HG03097 (cell line): ENCODE data around the gene ANKRD10.
A peak's percentile ranks its signal among the peaks of the same experiment; 100 is the strongest.

Experiments used
- ATAC-seq: cut with Tn5 transposase; IDR thresholded peaks from one replicate; pipeline ENCODE4 v1.9.1; 2021; ENCODE audit not compliant: unreplicated experiment, low FRiP score

Gene ANKRD10

DNA sequence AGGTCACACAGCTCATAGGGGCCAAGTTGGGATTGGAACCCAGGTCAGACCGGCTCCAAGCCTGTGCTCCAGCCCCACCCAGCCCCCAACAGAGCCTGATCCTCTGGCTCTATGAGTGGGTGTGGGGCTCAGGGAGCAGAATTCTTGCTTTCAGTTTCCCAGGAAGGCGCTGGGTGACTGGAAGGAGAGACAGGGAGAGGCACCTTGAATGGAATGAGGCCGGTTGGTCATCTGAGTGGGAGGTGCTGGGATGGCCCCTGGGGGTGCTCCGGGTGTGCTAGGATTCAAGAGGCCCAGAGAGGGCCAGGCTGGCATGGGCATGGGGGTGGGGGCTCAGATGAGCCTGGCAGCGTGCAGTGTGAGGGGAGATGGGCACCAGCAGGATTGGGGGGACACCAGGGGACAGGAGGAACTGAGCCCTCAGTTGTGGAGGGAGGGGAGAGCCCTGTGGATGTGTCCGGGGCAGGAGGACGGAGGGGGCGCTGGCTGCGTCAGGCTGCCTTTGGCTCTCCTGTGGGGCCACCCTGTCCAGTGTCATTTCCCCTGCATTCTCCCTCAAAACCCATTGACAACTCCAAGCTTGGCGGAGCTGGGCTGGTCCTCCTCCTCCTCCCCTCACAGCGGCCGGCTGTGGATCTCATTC lies 31.2 kb upstream of the ANKRD10 start:
- ATAC-seq = no peak

DNA sequence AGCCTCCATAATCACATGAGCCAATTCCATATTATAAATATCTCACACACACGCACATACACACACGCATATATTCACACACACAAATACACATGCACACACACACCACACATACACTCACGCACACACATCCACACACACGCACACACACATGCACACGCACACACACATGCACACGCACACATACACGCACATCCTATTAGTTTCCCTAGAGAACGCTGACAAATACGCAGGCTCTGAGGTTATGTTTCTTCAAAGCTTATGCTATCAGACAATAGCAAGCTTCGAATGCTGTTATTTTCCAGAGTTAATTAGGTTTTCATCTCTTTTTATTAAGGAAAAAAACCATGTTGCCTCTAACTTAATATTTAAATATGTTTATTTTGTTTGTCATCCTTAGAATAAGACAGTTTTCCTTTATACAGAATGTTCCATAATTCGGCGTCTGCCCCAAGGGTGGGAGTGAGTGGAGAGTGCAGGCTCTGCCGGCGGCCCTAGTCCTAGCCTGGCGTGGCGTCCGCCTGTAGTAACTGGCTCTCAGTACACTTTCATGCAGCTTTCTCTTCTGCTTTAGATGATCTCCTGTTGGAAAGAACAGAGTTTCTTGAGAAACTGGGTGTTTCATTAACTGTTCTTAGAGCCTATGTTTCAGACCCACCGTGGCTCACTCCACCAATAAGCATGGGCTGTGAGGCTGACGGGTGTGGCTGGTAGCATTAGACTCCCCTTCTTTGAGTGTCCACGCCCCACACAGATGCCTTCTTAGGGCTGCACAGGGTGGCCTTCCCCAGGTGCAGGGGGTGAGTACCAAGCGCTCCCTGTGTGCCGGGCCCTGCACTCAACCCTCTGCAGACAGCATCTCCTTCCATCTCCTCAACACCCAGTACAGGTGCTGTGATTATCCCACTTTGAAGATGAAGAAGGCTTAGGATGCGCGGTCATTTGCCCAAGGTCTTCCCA lies 30.4 kb upstream of the ANKRD10 start:
- ATAC-seq = no peak

DNA sequence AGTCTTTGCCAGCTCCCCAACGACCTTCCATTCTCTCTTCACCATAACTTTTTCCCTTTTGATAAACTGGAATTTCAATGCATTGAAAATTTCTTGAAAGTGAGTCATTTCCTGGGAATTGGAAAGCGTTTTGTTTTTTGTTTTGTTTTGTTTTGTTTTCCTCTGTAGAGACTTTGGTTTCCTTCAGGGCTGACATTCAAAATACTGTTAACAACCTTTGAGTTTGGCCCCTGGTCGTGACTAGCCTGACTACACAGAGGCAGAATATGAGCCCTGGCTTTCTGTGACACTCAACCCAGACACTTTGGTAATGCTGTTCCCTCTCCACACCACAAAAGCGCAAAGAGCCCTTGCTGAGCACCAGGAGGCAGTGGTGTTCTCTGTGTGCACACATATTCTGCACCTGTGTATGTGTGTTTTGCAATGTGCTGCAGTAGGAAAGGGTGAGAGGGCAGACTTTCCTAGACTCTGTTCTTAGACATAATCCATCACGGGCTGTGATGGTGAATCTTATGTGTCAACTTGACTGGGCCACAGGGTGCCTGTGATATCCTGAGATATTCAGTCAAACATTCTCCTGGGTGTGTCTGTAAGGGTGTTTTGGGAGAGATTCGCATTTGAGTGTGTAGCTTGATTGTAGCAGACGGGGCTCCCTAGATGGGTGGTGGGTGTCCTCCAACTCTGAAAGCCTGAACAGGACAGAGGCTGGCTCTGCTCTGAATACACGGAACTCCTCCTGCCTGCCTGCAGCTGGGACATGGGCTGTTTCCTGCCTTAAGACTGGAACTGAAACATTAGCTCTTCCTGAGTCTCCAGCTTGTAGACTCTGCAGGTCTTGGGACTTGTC lies 29.5 kb upstream of the ANKRD10 start:
- ATAC-seq = no peak

DNA sequence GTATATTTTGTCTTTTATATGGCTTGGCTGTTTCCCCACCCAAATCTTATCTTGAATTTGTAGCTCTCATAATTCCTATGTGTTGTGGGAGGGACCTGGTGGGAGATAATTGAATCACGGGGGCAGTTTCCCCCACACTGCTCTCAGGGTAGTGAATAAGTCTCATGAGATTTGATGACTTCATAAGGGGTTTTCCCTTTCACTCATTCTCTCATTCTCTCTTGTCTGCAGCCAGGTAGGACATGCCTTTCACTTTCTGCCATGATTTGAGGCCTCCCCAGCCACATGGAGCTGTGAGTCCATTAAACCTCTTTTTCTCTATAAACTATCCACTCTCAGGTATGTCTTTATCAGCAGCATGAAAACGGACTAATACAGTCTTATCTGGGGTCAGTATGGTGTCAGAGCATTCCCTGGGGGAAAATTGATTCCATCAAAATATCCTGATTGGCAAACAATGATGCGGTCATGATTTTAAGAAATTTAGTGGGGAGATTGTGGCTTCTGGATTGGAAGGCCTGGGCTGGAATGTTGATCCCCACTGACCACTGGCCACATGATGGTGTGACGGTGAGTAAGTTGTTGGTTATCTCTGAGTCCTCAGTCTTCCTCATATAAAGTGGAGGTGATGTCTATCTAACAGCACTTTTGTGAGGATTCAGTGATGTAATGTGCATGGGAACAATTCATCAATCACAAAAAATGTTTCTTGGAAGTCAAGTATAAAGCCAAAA lies 27.5 kb upstream of the ANKRD10 start:
- ATAC-seq = peak; percentile 44

DNA sequence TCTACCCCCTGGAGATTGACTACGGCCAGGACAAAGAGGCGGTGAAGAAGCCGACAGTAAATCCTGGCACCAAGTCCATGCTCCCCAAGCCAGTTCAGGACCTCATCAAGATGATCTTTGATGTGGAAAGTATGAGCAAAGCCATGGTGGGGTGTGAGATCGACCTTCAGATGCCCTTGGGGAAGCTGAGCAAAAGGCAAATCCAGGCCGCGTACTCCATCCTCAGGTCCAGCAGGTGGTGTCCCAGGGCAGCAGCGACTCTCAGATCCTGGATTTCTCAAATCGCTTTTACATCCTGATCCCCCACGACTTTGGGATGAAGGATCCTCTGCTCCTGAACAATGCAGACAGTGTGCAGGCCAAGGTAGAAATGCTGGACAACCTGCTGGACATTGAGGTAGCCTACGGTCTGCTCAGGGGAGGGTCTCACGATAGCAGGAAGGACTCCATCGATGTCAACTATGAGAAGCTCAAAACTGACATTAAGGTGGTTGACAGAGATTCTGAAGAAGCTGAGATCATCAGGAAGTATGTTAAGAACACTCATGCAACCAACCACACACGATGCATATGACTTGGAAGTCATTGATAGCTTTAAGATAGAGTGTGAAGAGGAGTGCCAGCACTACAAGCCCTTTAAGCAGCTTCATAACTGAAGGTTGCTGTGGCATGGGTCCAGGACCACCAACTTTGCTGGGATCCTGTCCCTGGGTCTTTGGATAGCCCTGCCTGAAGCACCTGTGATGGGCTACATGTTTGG lies 24.0 kb upstream of the ANKRD10 start:
- no peak for ATAC-seq

DNA sequence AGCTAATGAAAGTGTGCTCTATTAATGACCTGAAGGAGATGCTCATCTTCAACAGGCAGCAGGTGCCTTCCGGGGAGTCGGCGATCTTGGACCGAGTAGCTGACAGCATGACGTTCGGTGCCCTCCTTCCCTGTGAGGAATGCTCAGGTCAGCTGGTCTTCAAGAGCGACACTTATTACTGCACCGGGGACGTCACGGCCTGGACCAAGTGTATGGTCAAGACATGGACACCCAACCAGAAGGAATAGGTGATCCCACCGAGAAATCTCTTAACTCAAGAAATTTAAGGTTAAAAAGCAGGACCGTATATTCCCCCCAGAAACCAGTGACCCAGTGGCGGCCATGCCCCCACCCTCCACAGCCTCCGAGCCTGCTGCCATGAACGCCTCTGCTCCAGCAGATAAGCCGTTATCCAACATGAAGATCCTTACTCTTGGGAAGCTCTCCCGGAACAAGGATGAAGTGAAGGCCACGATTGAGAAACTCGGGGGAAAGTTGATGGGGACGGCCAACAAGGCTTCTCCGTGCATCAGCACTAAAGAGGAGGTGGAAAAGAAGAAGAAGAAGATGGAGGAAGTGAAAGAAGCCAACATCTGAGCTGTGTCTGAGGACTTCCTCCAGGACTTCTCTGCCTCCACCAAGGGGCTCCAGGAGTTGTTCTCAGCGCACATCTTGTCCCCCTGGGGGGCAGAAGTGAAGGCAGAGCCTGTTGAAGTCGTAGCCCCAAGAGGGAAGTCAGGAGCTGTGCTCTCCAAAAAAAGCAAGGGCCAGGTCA lies 22.8 kb upstream of the ANKRD10 start:
- ATAC-seq = no peak

DNA sequence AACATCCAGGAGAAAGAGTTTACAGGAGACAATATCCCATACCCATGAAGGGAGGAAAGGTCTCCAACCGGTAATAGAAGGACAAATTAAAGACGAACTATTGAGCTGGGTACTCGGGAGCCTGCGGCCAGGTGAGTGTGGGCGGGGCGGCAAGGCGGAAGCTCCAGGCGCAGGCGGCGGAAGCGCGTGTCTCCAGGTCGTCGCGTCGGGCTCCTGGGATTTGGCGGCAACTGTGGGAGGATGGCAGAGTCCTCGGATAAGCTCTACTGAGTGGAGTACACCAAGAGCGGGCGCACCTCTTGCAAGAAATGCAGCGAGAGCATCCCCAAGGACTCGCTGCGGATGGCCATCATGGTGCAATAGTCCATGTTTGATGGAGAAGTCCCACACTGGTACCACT lies 21.6 kb upstream of the ANKRD10 start:
- no peak for ATAC-seq

DNA sequence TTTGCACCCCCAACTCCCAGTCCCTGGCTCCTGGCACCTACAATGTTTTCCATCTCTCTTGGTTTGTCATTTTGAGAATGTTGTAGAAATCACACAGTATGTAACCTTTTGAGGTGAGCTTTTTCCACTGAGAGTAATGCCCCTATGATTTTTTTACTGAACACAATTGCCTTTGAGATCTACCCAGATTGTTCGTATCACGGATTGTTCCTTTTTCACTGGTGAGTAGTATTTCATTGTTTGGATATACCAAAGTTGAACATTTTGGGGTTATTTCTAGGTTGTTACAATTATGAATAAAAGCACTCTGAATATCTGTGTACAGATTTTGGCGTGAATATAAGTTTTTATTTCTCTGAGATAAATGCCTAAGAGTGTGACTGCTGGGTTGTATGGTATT lies 17.7 kb upstream of the ANKRD10 start:
- ATAC-seq = no peak

DNA sequence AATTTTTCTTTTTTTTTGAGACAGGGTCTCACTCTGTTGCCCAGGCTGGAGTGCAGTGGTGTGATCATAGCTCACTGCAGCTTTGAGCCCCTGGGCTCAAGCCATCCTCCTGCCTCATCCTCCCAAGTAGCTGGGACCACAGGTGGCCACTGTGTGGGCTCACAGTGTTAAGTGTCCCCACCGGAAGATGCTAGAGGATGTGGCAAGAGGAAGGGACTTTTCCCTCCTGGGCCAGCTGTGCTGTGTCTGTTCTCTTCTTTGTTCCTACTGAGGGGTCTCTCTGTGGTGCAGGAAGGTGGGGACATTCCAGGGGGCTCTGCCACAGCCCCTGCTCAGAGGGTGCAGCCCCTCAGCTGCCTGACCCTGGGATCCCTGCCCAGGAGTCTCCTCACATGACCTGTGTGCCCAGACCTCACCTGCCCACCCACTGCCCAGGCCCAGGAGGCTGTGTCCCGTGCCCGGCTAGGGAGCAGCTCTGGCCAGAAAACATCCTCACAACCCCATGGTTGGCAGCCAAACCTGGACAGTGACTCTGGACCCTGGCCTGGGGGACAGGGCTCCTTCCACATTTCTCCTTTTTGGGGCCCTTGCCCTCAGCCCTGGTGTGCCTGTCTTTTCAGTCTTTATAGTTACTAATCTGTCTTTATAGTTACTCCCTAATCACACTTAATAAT lies 14.4 kb upstream of the ANKRD10 start:
- ATAC-seq = no peak

DNA sequence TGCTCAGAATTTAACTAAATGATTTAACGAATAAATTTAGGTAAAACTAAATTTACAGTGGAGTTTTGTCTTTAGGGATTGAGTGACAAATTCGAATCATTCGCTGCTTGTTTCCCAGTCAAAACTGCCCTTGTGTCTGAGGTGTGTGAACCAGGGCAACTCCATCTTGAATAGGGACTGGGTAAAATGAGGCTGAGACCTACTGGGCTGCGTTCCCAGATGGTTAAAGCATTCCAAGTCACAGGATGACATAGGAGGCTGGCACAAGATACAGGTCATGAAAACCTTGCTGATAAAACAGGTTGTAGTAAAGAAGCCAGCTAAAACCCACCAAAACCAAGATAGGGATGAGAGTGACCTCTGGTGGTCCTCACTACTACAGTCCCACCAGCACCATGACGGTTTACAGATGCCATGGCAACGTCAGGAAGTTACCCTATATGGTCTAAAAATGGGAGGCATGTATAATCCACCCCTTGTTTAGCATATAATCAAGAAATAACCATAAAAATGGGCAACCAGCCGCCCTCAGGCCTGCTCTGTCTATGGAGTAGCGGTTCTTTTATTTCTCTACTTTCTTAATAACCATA lies 10.2 kb upstream of the ANKRD10 start:
- no peak for ATAC-seq

DNA sequence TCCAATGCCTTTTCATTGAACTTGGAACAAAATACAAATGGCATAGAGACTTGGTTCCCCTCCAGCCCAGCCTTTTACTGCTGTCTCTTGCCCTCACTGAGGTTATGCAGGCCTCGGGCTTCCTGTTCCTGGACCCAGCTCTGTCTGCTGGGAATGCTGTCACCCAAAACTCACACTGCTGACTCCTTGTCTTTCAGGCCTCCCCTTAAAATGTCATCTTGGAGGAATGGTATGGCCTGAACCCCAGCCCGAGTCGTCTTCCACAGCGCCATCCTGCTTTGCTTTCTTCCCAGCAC lies 9.7 kb upstream of the ANKRD10 start:
- ATAC-seq = no peak

DNA sequence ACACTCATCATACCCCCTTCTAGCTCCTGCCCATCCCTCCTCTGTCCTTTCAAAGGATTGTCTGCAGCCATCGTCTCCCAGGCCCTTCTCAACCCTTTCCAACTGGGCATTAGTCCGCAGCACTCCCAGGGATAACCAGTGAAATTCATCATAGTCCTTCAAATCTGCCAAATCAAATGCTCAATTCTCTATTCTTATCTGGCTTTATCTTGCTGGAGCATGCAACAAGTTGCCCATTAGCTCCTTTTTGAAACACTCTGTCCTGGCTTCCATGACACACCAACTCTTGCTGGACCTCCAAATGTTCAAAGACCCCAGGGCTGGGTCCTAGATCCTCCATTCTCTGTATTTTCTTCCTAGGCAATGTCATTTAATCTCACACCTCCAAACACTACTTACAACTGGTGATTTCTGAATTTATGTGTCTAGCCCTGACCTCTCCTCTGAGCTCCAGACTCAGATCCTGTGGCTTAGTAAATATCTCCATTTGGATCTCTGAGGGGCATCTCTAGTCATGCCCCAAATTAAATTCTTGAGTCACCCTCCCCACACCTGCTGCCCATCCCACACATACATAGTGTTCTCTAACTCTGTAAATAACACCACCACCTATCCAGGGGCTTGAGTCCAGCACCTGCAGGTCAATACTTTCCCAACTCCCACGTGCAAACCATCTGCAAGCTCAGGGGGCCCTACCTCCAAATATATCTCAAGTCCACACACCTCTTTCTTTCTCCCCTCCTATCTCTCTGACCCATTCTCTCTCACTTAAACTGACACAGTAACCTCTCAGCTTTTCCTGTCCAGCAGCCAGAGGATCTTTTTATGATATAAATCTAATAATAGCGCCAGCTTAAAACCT lies 9.1 kb upstream of the ANKRD10 start:
- ATAC-seq = no peak

DNA sequence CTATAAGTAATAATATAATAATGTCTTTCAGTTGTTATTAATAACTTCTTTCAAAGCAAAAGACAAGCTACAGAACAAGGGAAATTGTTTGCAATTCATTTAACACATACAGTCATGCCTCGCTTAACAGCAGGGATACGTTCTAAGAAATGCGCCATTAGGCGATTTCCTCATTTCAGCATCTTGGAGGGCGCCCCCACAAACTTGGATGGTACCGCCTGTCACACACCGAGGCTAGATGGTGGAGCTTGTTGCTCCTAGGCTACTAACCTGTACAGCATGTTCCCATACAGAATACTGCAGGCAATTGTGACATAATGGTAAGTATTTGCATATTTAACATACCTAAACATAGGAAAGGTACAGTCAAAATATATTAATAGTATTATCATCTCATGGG lies 8.2 kb upstream of the ANKRD10 start:
- no peak for ATAC-seq

DNA sequence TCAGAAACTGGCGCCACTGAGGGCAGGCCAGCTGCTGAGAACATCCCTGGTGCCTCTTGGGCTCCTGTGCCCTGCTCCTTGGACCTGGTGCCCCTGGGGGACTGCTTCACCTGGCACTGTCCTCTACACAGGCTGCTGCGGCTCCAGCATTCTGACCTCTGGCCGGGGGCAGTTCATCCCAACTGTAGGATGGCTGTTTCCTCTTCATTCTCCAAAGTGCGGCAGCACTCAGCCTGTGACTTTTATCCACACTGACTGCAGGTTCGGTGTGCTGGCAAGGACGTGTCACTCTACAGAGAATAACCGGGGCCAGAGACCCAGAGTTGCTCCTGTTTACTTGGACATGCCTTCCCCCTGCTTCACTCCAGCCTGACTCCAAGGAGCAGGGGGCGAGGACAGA lies 7.6 kb upstream of the ANKRD10 start:
- ATAC-seq = no peak

DNA sequence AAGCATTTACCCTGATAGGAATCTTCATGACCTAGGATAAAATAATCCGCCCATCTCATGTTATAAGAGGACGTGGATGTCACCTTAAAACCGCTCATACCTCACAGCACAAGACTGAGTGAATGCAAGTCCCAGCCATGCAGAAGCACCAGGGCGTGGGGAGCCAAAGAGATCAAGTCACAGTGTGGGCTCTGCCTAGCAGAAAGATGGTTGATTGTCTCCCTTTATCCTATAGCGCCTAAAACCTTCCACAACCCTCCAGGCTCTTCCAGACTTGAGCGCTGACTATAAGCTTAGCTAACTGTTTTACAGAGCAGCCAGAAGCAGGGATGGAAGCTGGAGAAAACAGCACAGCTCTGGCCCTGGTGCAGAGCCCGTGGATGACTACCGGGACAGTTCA lies 6.8 kb upstream of the ANKRD10 start:
- no peak for ATAC-seq

DNA sequence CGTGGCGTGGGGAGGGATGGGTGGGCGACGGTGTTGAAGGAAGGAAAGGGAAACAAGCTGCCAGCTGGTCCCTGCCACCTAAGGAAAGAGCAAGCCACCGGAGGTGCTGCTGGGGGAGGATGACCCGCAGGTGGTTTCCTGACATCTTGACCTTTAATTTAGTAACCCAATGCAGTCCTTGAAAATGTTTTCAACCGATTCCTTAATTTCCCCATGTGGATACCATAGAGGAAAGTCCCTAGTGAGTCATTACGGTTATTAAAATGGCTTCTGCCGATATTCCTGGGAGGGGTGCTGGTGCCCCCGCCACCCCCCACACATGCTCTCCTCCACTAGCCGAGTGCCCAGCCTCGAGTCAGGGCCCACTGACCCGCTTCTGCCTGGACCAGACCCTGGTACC lies 6.3 kb upstream of the ANKRD10 start:
- no peak for ATAC-seq

DNA sequence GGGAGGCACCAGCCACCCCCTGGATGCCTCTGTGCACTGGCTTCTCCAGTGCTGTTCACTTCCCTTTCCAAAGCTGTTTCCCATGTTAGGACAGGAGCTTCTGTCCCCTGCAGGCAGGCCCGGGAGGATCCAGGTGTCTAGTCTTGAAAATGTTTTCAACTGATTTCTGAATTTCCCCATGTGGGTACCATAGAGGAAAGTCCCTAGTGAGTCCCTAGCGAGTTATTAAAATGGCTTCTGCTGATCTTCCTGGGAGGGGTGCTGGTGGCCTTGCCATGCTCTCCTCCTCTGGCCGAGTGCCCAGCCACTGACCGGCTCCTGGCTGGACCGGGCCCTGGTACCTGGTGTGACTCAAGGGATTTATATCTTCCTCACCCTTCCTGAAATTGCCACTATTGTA lies 5.2 kb upstream of the ANKRD10 start:
- ATAC-seq = no peak
